Neuronal stem cell (in vitro differentiated cells): Measurements from ENCODE around the gene KRABD2.

Experiments used
- DNase-seq: peaks from one replicate; pipeline ENCODE4 v3.0.0-alpha.2; 2013; ENCODE audit warnings: low spot score
- H2AFZ ChIP-seq: one replicate; pipeline ENCODE4 v1.6.1; 2013; ENCODE audit warnings: mild to moderate bottlenecking, low read length, inconsistent platforms
- H2AK5ac ChIP-seq: 2 replicates; pipeline ENCODE4 v1.6.1; 2013; ENCODE audit warnings: low read depth, mild to moderate bottlenecking, inconsistent platforms, low read length, moderate library complexity, mixed read lengths
- H2BK120ac ChIP-seq: 2 replicates; pipeline ENCODE4 v1.6.1; 2013; ENCODE audit warnings: low read depth, mild to moderate bottlenecking, inconsistent platforms, low read length, moderate library complexity, mixed read lengths
- H2BK12ac ChIP-seq: one replicate; pipeline ENCODE4 v1.6.1; 2013; ENCODE audit warnings: low read length, inconsistent platforms
- H2BK15ac ChIP-seq: 2 replicates; pipeline ENCODE4 v1.6.1; 2013; ENCODE audit warnings: mild to moderate bottlenecking, low read length, inconsistent platforms, mixed read lengths
- H2BK5ac ChIP-seq: one replicate; pipeline ENCODE4 v1.6.1; 2013; ENCODE audit warnings: inconsistent platforms, mild to moderate bottlenecking, low read length, moderate library complexity
- H3K14ac ChIP-seq: one replicate; pipeline ENCODE4 v1.6.1; 2013; ENCODE audit warnings: low read length, inconsistent platforms
- H3K18ac ChIP-seq: 2 replicates; pipeline ENCODE4 v1.6.1; 2013; ENCODE audit warnings: low read length, inconsistent platforms
- H3K23ac ChIP-seq: 2 replicates; pipeline ENCODE4 v1.6.1; 2013; ENCODE audit warnings: low read depth, mild to moderate bottlenecking, mixed read lengths, low read length, inconsistent platforms; ENCODE audit not compliant: poor library complexity
- H3K27ac ChIP-seq: replicated peaks from 3 replicates; pipeline ENCODE4 v1.5.1; 2013; ENCODE audit warnings: low read length, inconsistent platforms
- H3K27me3 ChIP-seq, 3 experiments: 2 replicates each; pipeline ENCODE4 v1.6.1; 2013; ENCODE audit warnings: low read length in 3 of 3, mild to moderate bottlenecking in 2 of 3, inconsistent platforms in 1 of 3, low read depth in 1 of 3, mixed read lengths in 1 of 3, moderate library complexity in 1 of 3; ENCODE audit not compliant: control insufficient read depth in 3 of 3, insufficient read depth in 3 of 3
- H3K36me3 ChIP-seq, 2 donors: replicated peaks in 1 of 2; 2 replicates each; pipeline ENCODE4 v1.6.1; 2013; ENCODE audit warnings: low read length in 2 of 2; ENCODE audit not compliant: control insufficient read depth in 2 of 2, insufficient read depth in 2 of 2
- H3K4ac ChIP-seq: 2 replicates; pipeline ENCODE4 v1.6.1; 2013; ENCODE audit warnings: inconsistent platforms, mild to moderate bottlenecking, low read length, moderate library complexity
- H3K4me1 ChIP-seq, 2 donors: 1 replicate in 1 of 2; 2 replicates in 1 of 2; pipeline ENCODE4 v1.6.1; 2013; ENCODE audit warnings: low read length in 2 of 2, low read depth in 1 of 2; ENCODE audit not compliant: control insufficient read depth in 2 of 2, insufficient read depth in 1 of 2
- H3K4me2 ChIP-seq: one replicate; pipeline ENCODE4 v1.6.1; 2013; ENCODE audit warnings: mild to moderate bottlenecking, low read length, inconsistent platforms; ENCODE audit not compliant: insufficient read depth, poor library complexity, severe bottlenecking
- H3K4me3 ChIP-seq, 2 donors: 2 replicates each; pipeline ENCODE4 v1.5.1; 2013; ENCODE audit warnings: low read length in 2 of 2, mild to moderate bottlenecking in 2 of 2, inconsistent platforms in 1 of 2, moderate library complexity in 1 of 2
- H3K79me1 ChIP-seq: one replicate; pipeline ENCODE4 v1.6.1; 2013; ENCODE audit warnings: low read depth, mild to moderate bottlenecking, inconsistent platforms, low read length, moderate library complexity
- H3K9ac ChIP-seq: one replicate; pipeline ENCODE4 v1.6.1; 2013; ENCODE audit warnings: mild to moderate bottlenecking, low read depth, low read length, inconsistent platforms; ENCODE audit not compliant: poor library complexity
- H3K9me3 ChIP-seq, 2 donors: replicated peaks in 1 of 2; 2 replicates each; pipeline versions ENCODE3 to v1.6.1; 2013; ENCODE audit warnings: low read length in 2 of 2, mild to moderate bottlenecking in 2 of 2, inconsistent platforms in 1 of 2, low read depth in 1 of 2, mixed read lengths in 1 of 2, moderate library complexity in 1 of 2; ENCODE audit not compliant: control insufficient read depth in 2 of 2, insufficient read depth in 1 of 2
- H4K8ac ChIP-seq: one replicate; pipeline ENCODE4 v1.6.1; 2013; ENCODE audit warnings: low read depth, mild to moderate bottlenecking, inconsistent platforms, low read length, moderate library complexity
- H4K91ac ChIP-seq: one replicate; pipeline ENCODE4 v1.6.1; 2013; ENCODE audit warnings: low read length, low read depth, mild to moderate bottlenecking, inconsistent platforms; ENCODE audit not compliant: poor library complexity
- WGBS, 2 donors: extraction: QIAGEN DNeasy Blood & Tissue Kit; methylation state at CpG; one replicate each; pipeline ENCODE4 v1.1.7; 2013; ENCODE audit warnings: missing lambda C conversion rate in 2 of 2, mixed read lengths in 1 of 2; ENCODE audit not compliant: insufficient read length in 2 of 2, insufficient replicate concordance in 1 of 2; ENCODE audit errors: extremely low coverage in 2 of 2; 5-methylcytosine and 5-hydroxymethylcytosine counted together

KRABD2 gene

GRCh38 chr17:8357910-8358309 lies 18.6 kb downstream of the KRABD2 start:
- H4K8ac ChIP-seq, result no peak overlapping the region
- H3K14ac ChIP-seq, result no peak overlapping the region
- H4K91ac ChIP-seq, result no peak overlapping the region
- H3K9me3 ChIP-seq, result no peaks in the 10 kb centered on the region
- no peak overlapping the region for H2BK5ac ChIP-seq
- WGBS, 2 donors, result no CpG with 5 or more reads among the region's 3 CpGs
- H3K4ac ChIP-seq, result no peak overlapping the region
- peaks cover 10 to 14% of the 10 kb centered on the region in 2 donors for H3K4me1 ChIP-seq
- no peak overlapping the region for H3K4me2 ChIP-seq
- H3K27ac ChIP-seq, result no peak overlapping the region
- no peak overlapping the region for H2BK15ac ChIP-seq
- no peak overlapping the region for H2AK5ac ChIP-seq
- no peak overlapping the region for H2BK12ac ChIP-seq
- H3K9ac ChIP-seq, result no peak overlapping the region
- no peak overlapping the region for H2BK120ac ChIP-seq
- H3K79me1 ChIP-seq, result no peaks in the 10 kb centered on the region
- H3K23ac ChIP-seq, result no peak overlapping the region
- H3K36me3 ChIP-seq, result no peaks in the 10 kb centered on the region
- no peak overlapping the region for H3K4me3 ChIP-seq
- no peak overlapping the region for H2AFZ ChIP-seq
- H3K27me3 ChIP-seq, result no peaks in the 10 kb centered on the region
- DNase-seq, result no peak
- H3K18ac ChIP-seq, result no peak overlapping the region

- Histone ChIP-seq H3K14ac (no peak overlapping the region), H3K4ac (no peak overlapping the region), H4K8ac (no peak overlapping the region), H3K36me3 (no peaks in the 10 kb centered on the region), H2BK12ac (no peak overlapping the region), H3K4me1 (peaks cover 4 to 8% of the 10 kb centered on the region in 2 donors), H3K23ac (no peak overlapping the region), H4K91ac (no peak overlapping the region), H3K27me3 (no peaks in the 10 kb centered on the region), H2BK120ac (no peak overlapping the region), H2BK5ac (no peak overlapping the region), H3K79me1 (no peaks in the 10 kb centered on the region), H3K27ac (no peak overlapping the region), H3K9ac (no peak overlapping the region), H3K4me2 (no peak overlapping the region), H3K4me3 (no peak overlapping the region), H2AFZ (no peak overlapping the region), H3K18ac (no peak overlapping the region), H3K9me3 (no peaks in the 10 kb centered on the region), H2AK5ac (no peak overlapping the region), H2BK15ac (no peak overlapping the region)
- no peak for DNase-seq
- WGBS, 2 donors, result no CpG with 5 or more reads among the region's 8 CpGs
Measured at GRCh38 chr17:8354236-8354635, 22.3 kb downstream of the KRABD2 start.

GRCh38 chr17:8353736-8354135 lies 22.8 kb downstream of the KRABD2 start:
- Histone ChIP-seq H3K4me1 (peaks cover 2 to 8% of the 10 kb centered on the region in 2 donors), H2BK15ac (no peak overlapping the region), H3K79me1 (no peaks in the 10 kb centered on the region), H4K91ac (no peak overlapping the region), H3K23ac (no peak overlapping the region), H3K36me3 (no peaks in the 10 kb centered on the region), H2BK5ac (no peak overlapping the region), H2AK5ac (no peak overlapping the region), H2AFZ (no peak overlapping the region), H3K4me3 (no peak overlapping the region), H3K9me3 (no peaks in the 10 kb centered on the region), H3K27ac (no peak overlapping the region), H4K8ac (no peak overlapping the region), H3K14ac (no peak overlapping the region), H2BK120ac (no peak overlapping the region), H3K18ac (no peak overlapping the region), H3K27me3 (no peaks in the 10 kb centered on the region), H3K4ac (no peak overlapping the region), H2BK12ac (no peak overlapping the region), H3K4me2 (no peak overlapping the region), H3K9ac (no peak overlapping the region)
- DNase-seq, result no peak
- WGBS, 2 donors, result no CpG with 5 or more reads among the region's 7 CpGs

GRCh38 chr17:8350339-8350738 lies 26.2 kb downstream of the KRABD2 start:
- WGBS, 2 donors, result no CpG with 5 or more reads among the region's 7 CpGs
- H3K79me1 ChIP-seq, result no peaks in the 10 kb centered on the region
- H3K4ac ChIP-seq, result no peak overlapping the region
- H2AK5ac ChIP-seq, result no peak overlapping the region
- H3K4me3 ChIP-seq, result no peak overlapping the region
- no peaks in the 10 kb centered on the region for H3K9me3 ChIP-seq
- no peaks in the 10 kb centered on the region for H3K36me3 ChIP-seq
- H2BK12ac ChIP-seq, result no peak overlapping the region
- no peak overlapping the region for H3K14ac ChIP-seq
- H4K8ac ChIP-seq, result no peak overlapping the region
- DNase-seq, result no peak
- no peak overlapping the region for H3K9ac ChIP-seq
- peaks cover 0 to 12% (median 0%) of the 10 kb centered on the region in 3 experiments for H3K27me3 ChIP-seq
- H2AFZ ChIP-seq, result no peak overlapping the region
- H3K4me1 ChIP-seq, result peaks cover 2 to 8% of the 10 kb centered on the region in 2 donors
- no peak overlapping the region for H4K91ac ChIP-seq
- no peak overlapping the region for H2BK5ac ChIP-seq
- H2BK120ac ChIP-seq, result no peak overlapping the region
- H3K18ac ChIP-seq, result no peak overlapping the region
- H3K4me2 ChIP-seq, result no peak overlapping the region
- no peak overlapping the region for H3K23ac ChIP-seq
- no peak overlapping the region for H2BK15ac ChIP-seq
- H3K27ac ChIP-seq, result no peak overlapping the region
